Measurements from ENCODE around the gene P2RX7.

P2RX7 gene

GRCh38 chr12:121116318-121117225 is 16.1 kb upstream of the P2RX7 start:
- TF ChIP-seq GABPA (IDR thresholded peaks at IDR 0.05; ENCODE audit: low read depth) (no peak), SPI1 (IDR thresholded peaks at IDR 0.05; ENCODE audit: borderline replicate concordance, low read depth) (no peak), POLR2AphosphoS5 (IDR thresholded peaks at IDR 0.05; ENCODE audit: low read depth) (no peak), CTCF (IDR thresholded peaks at IDR 0.05; ENCODE audit: insufficient read depth, low read length) (no peak), REST (IDR thresholded peaks at IDR 0.05; ENCODE audit: insufficient replicate concordance, low read depth) (no peak)
- Histone ChIP-seq H3K27ac (replicated peaks) (no peak overlapping the region), H3K4me3 (replicated peaks; ENCODE audit: insufficient read depth, low read length) (no peak overlapping the region), H3K27me3 (ENCODE audit: insufficient read depth, poor library complexity, severe bottlenecking) (no peaks in the 10 kb centered on the region)
- DNase-seq (ENCODE audit: low read depth in 1 of 2, low spot score in 1 of 2): no peak

DNA sequence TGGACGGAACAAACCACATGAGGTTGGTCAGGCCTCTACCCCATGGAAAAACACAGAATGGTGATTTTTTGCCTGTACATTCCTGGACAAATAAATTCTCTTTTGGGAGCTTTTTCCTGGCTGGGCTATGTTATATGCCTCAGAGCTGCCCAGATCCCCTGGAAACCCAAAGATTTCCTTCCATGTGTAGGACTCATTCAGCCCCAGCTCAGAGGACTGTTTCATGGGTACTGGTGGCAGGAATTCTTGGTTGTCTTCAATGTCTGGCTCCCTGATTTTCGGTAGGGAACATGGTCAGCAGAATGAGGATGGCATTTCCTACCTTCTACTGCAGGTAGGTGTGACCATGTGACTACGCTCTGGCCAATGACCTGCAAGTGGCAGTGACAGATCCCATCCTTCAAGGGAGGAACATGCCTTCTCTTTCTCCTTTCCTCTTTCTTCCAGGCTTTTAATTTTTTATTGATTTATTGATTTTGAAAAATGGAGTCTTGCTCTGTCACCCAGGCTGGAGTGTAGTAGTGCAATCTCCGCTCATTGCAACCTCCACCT is 15.4 kb upstream of the P2RX7 start:
- no peaks in the 10 kb centered on the region for H3K27me3 ChIP-seq (ENCODE audit: insufficient read depth, poor library complexity, severe bottlenecking)
- DNase-seq (ENCODE audit: low read depth in 1 of 2, low spot score in 1 of 2): no peak
- no peak overlapping the region for H3K27ac ChIP-seq (replicated peaks)
- TF ChIP-seq REST (IDR thresholded peaks at IDR 0.05; ENCODE audit: insufficient replicate concordance, low read depth) (no peak), GABPA (IDR thresholded peaks at IDR 0.05; ENCODE audit: low read depth) (no peak), CTCF (IDR thresholded peaks at IDR 0.05; ENCODE audit: insufficient read depth, low read length) (no peak), SPI1 (IDR thresholded peaks at IDR 0.05; ENCODE audit: borderline replicate concordance, low read depth) (no peak), POLR2AphosphoS5 (IDR thresholded peaks at IDR 0.05; ENCODE audit: low read depth) (no peak)
- no peak overlapping the region for H3K4me3 ChIP-seq (replicated peaks; ENCODE audit: insufficient read depth, low read length)

GRCh38 chr12:121120323-121120722 is 12.4 kb upstream of the P2RX7 start:
- TF ChIP-seq GABPA (IDR thresholded peaks at IDR 0.05; ENCODE audit: low read depth): no peak
- TF ChIP-seq REST (IDR thresholded peaks at IDR 0.05; ENCODE audit: insufficient replicate concordance, low read depth): no peak
- TF ChIP-seq POLR2AphosphoS5 (IDR thresholded peaks at IDR 0.05; ENCODE audit: low read depth): no peak
- no peak for TF ChIP-seq CTCF (IDR thresholded peaks at IDR 0.05; ENCODE audit: insufficient read depth, low read length)
- no peak for TF ChIP-seq SPI1 (IDR thresholded peaks at IDR 0.05; ENCODE audit: borderline replicate concordance, low read depth)
- Histone ChIP-seq H3K4me3 (replicated peaks; ENCODE audit: insufficient read depth, low read length) (no peak overlapping the region), H3K27me3 (ENCODE audit: insufficient read depth, poor library complexity, severe bottlenecking) (no peaks in the 10 kb centered on the region), H3K27ac (replicated peaks) (no peak overlapping the region)
- no peak for DNase-seq (ENCODE audit: low read depth in 1 of 2, low spot score in 1 of 2)

Data from HL-60 (cell line).